Left ventricle myocardium inferior (tissue), 1 donor: ENCODE results near the gene SNX9. TPM values are rescaled to one million over a fixed set of nuclear protein-coding genes. Genes with fewer than 3 reads are reported as not detected.
A peak's percentile ranks its signal among the peaks of the same experiment; 100 is the strongest.

ENCODE experiments used
- DNase-seq: peaks from one replicate; pipeline ENCODE4 v3.0.0-alpha.2; 2020
- H3K27ac ChIP-seq: fragments of 200-600 bp; replicated peaks from 2 replicates; pipeline ENCODE4 v1.8.0; 2021
- H3K27me3 ChIP-seq: fragments of 200-600 bp; 2 replicates; pipeline ENCODE4 v1.8.0; 2021; ENCODE audit warnings: low read depth
- H3K36me3 ChIP-seq: fragments of 200-600 bp; 2 replicates; pipeline ENCODE4 v1.8.0; 2021
- H3K4me1 ChIP-seq: fragments of 200-600 bp; 2 replicates; pipeline ENCODE4 v1.8.0; 2021
- H3K4me3 ChIP-seq: fragments of 200-600 bp; 2 replicates; pipeline ENCODE4 v1.8.0; 2021; ENCODE audit warnings: mild to moderate bottlenecking, moderate library complexity
- H3K9me3 ChIP-seq: fragments of 200-600 bp; replicated peaks from 2 replicates; pipeline ENCODE4 v1.8.0; 2021
- intact Hi-C: fragments of 100-400 bp; cut with micrococcal nuclease; formaldehyde crosslinking; loops from one replicate; pipeline ENCODE4 v1.11.0; 2022
- long read RNA-seq: library from polyadenylated mRNA; unstranded; transcript quantifications from one replicate; pipeline ENCODE4 v2.0.0, GENCODE V29; 2021
- total RNA-seq: library from RNA; stranded (reverse); fragmentation: NEBNext Ultra II Directional; extraction: Animal tissue kit (Norgen Biotek cat#: 25700); gene quantifications from one replicate; pipeline ENCODE4 v1.2.1, GENCODE V29; 2021
- TF ChIP-seq, protein P1 (sequence below): fragments of 200-600 bp; IDR thresholded peaks from 2 replicates; pipeline ENCODE4 v1.8.0; 2021; ENCODE audit warnings: antibody characterized with exemption, mild to moderate bottlenecking, borderline replicate concordance
- donor health status: DM: no; HTN: yes; CAD: no; lungs with severe emphysema.

The SNX9 gene
- 31.9 TPM for total RNA-seq
- long read RNA-seq, full-length matches to known transcripts: 94 of 126 reads
- long read RNA-seq, partial matches to known transcripts: 5 of 126 reads
- long read RNA-seq, other reads (novel, unspliced or antisense): 27 of 126 reads

DNA sequence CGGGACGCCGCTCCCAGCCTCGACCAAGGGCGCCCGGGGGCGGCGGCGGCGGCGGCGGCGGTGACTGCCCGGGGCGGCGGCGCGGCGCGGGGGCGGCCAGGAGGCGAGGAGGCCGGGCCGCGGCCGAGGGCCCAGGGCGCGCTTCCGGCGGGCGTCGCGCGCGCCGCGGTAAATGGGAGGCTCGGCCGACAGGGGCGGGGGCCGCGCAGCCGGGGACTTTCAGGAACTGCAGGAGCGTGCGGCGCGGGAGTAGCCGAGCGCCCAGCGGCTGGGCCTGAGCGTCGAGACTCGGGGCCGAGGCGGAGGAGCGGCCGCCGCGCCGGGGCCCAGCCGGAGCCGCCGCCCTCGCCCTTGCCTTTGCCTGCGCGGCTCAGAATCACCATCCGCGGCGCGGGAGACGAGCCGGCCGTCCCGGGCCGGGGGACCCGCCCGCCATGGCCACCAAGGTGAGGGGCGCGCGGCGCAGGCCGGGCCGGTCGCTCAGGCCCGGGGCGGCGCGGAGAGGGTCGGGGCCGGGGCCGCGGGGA, at the start of gene SNX9:
Gene SNX9 (plus strand): TSS at position 246 of the 527 bp plus-strand sequence. CDS start 189 bp downstream, at position 435.
- intact Hi-C loops: no loop called here
- H3K9me3 ChIP-seq: no peaks in the 10 kb centered on the region
- peak within 1 kb of the TSS; percentile 96 for H3K4me3 ChIP-seq
- H3K27ac ChIP-seq: peak within 1 kb of the TSS; percentile 96
- peaks cover 41% of the 10 kb centered on the region for H3K4me1 ChIP-seq
- TF ChIP-seq, protein P1, sequence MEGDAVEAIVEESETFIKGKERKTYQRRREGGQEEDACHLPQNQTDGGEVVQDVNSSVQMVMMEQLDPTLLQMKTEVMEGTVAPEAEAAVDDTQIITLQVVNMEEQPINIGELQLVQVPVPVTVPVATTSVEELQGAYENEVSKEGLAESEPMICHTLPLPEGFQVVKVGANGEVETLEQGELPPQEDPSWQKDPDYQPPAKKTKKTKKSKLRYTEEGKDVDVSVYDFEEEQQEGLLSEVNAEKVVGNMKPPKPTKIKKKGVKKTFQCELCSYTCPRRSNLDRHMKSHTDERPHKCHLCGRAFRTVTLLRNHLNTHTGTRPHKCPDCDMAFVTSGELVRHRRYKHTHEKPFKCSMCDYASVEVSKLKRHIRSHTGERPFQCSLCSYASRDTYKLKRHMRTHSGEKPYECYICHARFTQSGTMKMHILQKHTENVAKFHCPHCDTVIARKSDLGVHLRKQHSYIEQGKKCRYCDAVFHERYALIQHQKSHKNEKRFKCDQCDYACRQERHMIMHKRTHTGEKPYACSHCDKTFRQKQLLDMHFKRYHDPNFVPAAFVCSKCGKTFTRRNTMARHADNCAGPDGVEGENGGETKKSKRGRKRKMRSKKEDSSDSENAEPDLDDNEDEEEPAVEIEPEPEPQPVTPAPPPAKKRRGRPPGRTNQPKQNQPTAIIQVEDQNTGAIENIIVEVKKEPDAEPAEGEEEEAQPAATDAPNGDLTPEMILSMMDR: peak; percentile 31
- no peaks in the 10 kb centered on the region for H3K36me3 ChIP-seq
- peak; percentile 84 for DNase-seq
- H3K27me3 ChIP-seq: no peaks in the 10 kb centered on the region

GRCh38 chr6:157773248-157773773, 49.7 kb upstream of the SNX9 start:
- intact Hi-C loops: no loop called here
- TF ChIP-seq, protein P1: no peak
- H3K27me3 ChIP-seq: peaks cover 22% of the 10 kb centered on the region
- no peaks in the 10 kb centered on the region for H3K36me3 ChIP-seq
- DNase-seq: no peak
- no peak overlapping the region for H3K4me3 ChIP-seq
- H3K27ac ChIP-seq: no peak overlapping the region
- H3K9me3 ChIP-seq: peaks cover 11% of the 10 kb centered on the region
- peaks cover 8% of the 10 kb centered on the region for H3K4me1 ChIP-seq

GRCh38 chr6:157774153-157775135, 48.6 kb upstream of the SNX9 start:
- peaks cover 22% of the 10 kb centered on the region for H3K27me3 ChIP-seq
- intact Hi-C loops: no loop called here
- peaks cover 11% of the 10 kb centered on the region for H3K9me3 ChIP-seq
- TF ChIP-seq, protein P1: no peak
- no peak for DNase-seq
- H3K36me3 ChIP-seq: no peaks in the 10 kb centered on the region
- H3K4me3 ChIP-seq: no peak overlapping the region
- H3K27ac ChIP-seq: no peak overlapping the region
- H3K4me1 ChIP-seq: peaks cover 5% of the 10 kb centered on the region

DNA sequence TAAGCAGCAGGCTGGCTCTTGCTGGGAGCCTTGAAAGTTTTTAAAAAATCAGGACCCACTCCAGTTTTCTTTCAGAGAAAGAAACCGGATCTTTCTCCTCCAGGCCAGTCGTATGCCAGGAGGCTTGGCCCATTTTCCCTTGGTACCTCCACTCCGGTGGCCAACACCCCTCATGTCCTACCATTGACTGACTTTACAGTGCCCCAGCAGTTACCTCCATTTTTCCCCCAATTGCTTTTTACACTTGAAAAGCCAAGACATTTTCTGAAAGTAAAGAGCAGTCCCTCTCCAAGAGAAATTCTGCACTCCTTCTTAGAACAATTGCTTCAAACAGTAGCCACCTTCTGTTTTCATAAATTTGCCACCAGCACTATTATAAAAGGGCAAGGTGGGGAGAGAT, 47.7 kb upstream of the SNX9 start:
- H3K4me1 ChIP-seq: peaks cover 6% of the 10 kb centered on the region
- intact Hi-C loops: no loop called here
- H3K4me3 ChIP-seq: no peak overlapping the region
- H3K27ac ChIP-seq: no peak overlapping the region
- H3K27me3 ChIP-seq: peaks cover 22% of the 10 kb centered on the region
- H3K9me3 ChIP-seq: peaks cover 11% of the 10 kb centered on the region
- DNase-seq: no peak
- TF ChIP-seq, protein P1: no peak
- H3K36me3 ChIP-seq: no peaks in the 10 kb centered on the region

GRCh38 chr6:157777344-157777743, 45.7 kb upstream of the SNX9 start:
- intact Hi-C loops: no loop called here
- Histone ChIP-seq H3K4me3 (no peak overlapping the region), H3K27ac (no peak overlapping the region), H3K36me3 (no peaks in the 10 kb centered on the region), H3K27me3 (peaks cover 17% of the 10 kb centered on the region), H3K4me1 (peaks cover 6% of the 10 kb centered on the region), H3K9me3 (peaks cover 11% of the 10 kb centered on the region)
- TF ChIP-seq, protein P1: no peak
- DNase-seq: no peak
